Activated CD4-positive, alpha-beta memory T cell treated with anti-CD3 and anti-CD28 coated beads for 36 hours (primary cell): ENCODE results near the gene RAB26. TPM values are rescaled to one million over a fixed set of nuclear protein-coding genes. Genes with fewer than 3 reads are reported as not detected.
A peak's percentile ranks its signal among the peaks of the same experiment; 100 is the strongest.

Experiments used
- CTCF ChIA-PET: fragments of 350-600 bp; sonication (Branson Sonifier 250); formaldehyde crosslinking; loops from one replicate; lab custom pipeline; 2021; ENCODE audit warnings: antibody characterized with exemption, inconsistent platforms; lab: Charles Lee
- POLR2A ChIA-PET: fragments of 350-600 bp; sonication (Branson Sonifier 250); formaldehyde crosslinking; loops from one replicate; lab custom pipeline; 2021; ENCODE audit warnings: antibody characterized with exemption; lab: Charles Lee
- DNase-seq: peaks from one replicate; pipeline ENCODE4 v3.0.0-alpha.2; 2020
- H3K27ac Mint-ChIP-seq: one replicate; pipeline ENCODE4 v1.8.0; 2021; ENCODE audit warnings: mixed read lengths
- H3K27me3 Mint-ChIP-seq: one replicate; pipeline ENCODE4 v1.8.0; 2021; ENCODE audit warnings: mixed read lengths
- H3K36me3 Mint-ChIP-seq: one replicate; pipeline ENCODE4 v1.8.0; 2021; ENCODE audit warnings: mixed read lengths
- H3K4me1 Mint-ChIP-seq: one replicate; pipeline ENCODE4 v1.8.0; 2021; ENCODE audit warnings: low read depth, mixed read lengths
- H3K4me3 Mint-ChIP-seq: one replicate; pipeline ENCODE4 v1.8.0; 2021; ENCODE audit warnings: mild to moderate bottlenecking, mixed read lengths
- H3K9me3 Mint-ChIP-seq: one replicate; pipeline ENCODE4 v1.8.0; 2021; ENCODE audit warnings: mixed read lengths
- intact Hi-C: fragments of 100-400 bp; cut with micrococcal nuclease; formaldehyde crosslinking; loops from one replicate; pipeline ENCODE4 v1.15.1; 2023
- total RNA-seq, 2 experiments: library from RNA; stranded (reverse); gene quantifications; one replicate each; pipeline ENCODE4 v1.2.3, GENCODE V29; 2021

The RAB26 gene
- total RNA-seq, 2 experiments from 2014 or later = 0.33 TPM; not detected in 1

GRCh38 chr16:2171601-2172178 lies 23.3 kb downstream of the RAB26 start:
- no peak overlapping the region for H3K27ac Mint-ChIP-seq
- H3K36me3 Mint-ChIP-seq = peaks cover 12% of the 10 kb centered on the region
- H3K4me3 Mint-ChIP-seq = no peak overlapping the region
- no peaks in the 10 kb centered on the region for H3K27me3 Mint-ChIP-seq
- H3K4me1 Mint-ChIP-seq = no peaks in the 10 kb centered on the region
- intact Hi-C loops = no loop called here
- no peaks in the 10 kb centered on the region for H3K9me3 Mint-ChIP-seq
- DNase-seq = no peak
- CTCF ChIA-PET = no interaction called here
- POLR2A ChIA-PET = no interaction called here

GRCh38 chr16:2172688-2173335 lies 24.4 kb downstream of the RAB26 start:
- intact Hi-C loops = no loop called here
- Mint-ChIP-seq H3K27me3 (no peaks in the 10 kb centered on the region), H3K27ac (no peak overlapping the region), H3K4me3 (no peak overlapping the region), H3K4me1 (no peaks in the 10 kb centered on the region), H3K36me3 (peaks cover 15% of the 10 kb centered on the region), H3K9me3 (no peaks in the 10 kb centered on the region)
- ChIA-PET POLR2A (no interaction called here), CTCF (no interaction called here)
- no peak for DNase-seq

GRCh38 chr16:2173366-2173765 lies 24.9 kb downstream of the RAB26 start:
- peaks cover 15% of the 10 kb centered on the region for H3K36me3 Mint-ChIP-seq
- no peaks in the 10 kb centered on the region for H3K9me3 Mint-ChIP-seq
- no peaks in the 10 kb centered on the region for H3K27me3 Mint-ChIP-seq
- no peak for DNase-seq
- intact Hi-C loops = no loop called here
- no peak overlapping the region for H3K4me3 Mint-ChIP-seq
- ChIA-PET POLR2A (no interaction called here), CTCF (no interaction called here)
- H3K4me1 Mint-ChIP-seq = no peaks in the 10 kb centered on the region
- no peak overlapping the region for H3K27ac Mint-ChIP-seq

- ChIA-PET CTCF (no interaction called here), POLR2A (interaction anchor here (1.1 kb wide), 1 partner anchor 19 kb away, joined by 3 read pairs; the partner anchor contains the start of gene TRAF7)
- intact Hi-C loops = no loop called here
- DNase-seq = no peak
- Mint-ChIP-seq H3K4me1 (no peaks in the 10 kb centered on the region), H3K36me3 (peaks cover 15% of the 10 kb centered on the region), H3K9me3 (no peaks in the 10 kb centered on the region), H3K27me3 (no peaks in the 10 kb centered on the region), H3K27ac (no peak overlapping the region), H3K4me3 (no peak overlapping the region)
Observed at GRCh38 chr16:2173916-2174315, 25.5 kb downstream of the RAB26 start.

- POLR2A ChIA-PET = interaction anchor here (1.1 kb wide), 1 partner anchor 20 kb away, joined by 3 read pairs; the partner anchor contains the start of gene TRAF7
Observed at GRCh38 chr16:2174396-2175131, 26.1 kb downstream of the RAB26 start.

GRCh38 chr16:2175454-2175853 lies 27.0 kb downstream of the RAB26 start:
- Mint-ChIP-seq H3K9me3 (no peaks in the 10 kb centered on the region), H3K4me1 (no peaks in the 10 kb centered on the region), H3K27ac (no peak overlapping the region), H3K4me3 (no peak overlapping the region), H3K27me3 (no peaks in the 10 kb centered on the region), H3K36me3 (peaks cover 15% of the 10 kb centered on the region)
- ChIA-PET CTCF (no interaction called here), POLR2A (no interaction called here)
- intact Hi-C loops = no loop called here
- no peak for DNase-seq

More at GRCh38 chr16:2174396-2175131, 26.1 kb downstream of the RAB26 start:
- Mint-ChIP-seq H3K4me3 (no peak overlapping the region), H3K4me1 (no peaks in the 10 kb centered on the region), H3K27ac (no peak overlapping the region), H3K36me3 (peaks cover 15% of the 10 kb centered on the region), H3K9me3 (no peaks in the 10 kb centered on the region), H3K27me3 (no peaks in the 10 kb centered on the region)
- CTCF ChIA-PET = no interaction called here
- DNase-seq = no peak
- intact Hi-C loops = no loop called here

GRCh38 chr16:2176047-2176446 lies 27.6 kb downstream of the RAB26 start:
- Mint-ChIP-seq H3K9me3 (no peaks in the 10 kb centered on the region), H3K4me3 (no peak overlapping the region), H3K27me3 (no peaks in the 10 kb centered on the region)

GRCh38 chr16:2177101-2177500 lies 28.7 kb downstream of the RAB26 start:
- POLR2A ChIA-PET = no interaction called here
- H3K4me3 Mint-ChIP-seq = no peak overlapping the region
- no peak for DNase-seq
- no peaks in the 10 kb centered on the region for H3K27me3 Mint-ChIP-seq
- CTCF ChIA-PET = no interaction called here
- no peaks in the 10 kb centered on the region for H3K9me3 Mint-ChIP-seq
- intact Hi-C loops = no loop called here
- H3K27ac Mint-ChIP-seq = no peak overlapping the region
- peaks cover 15% of the 10 kb centered on the region for H3K36me3 Mint-ChIP-seq
- no peaks in the 10 kb centered on the region for H3K4me1 Mint-ChIP-seq

More at GRCh38 chr16:2176047-2176446, 27.6 kb downstream of the RAB26 start:
- H3K27ac Mint-ChIP-seq = no peak overlapping the region
- ChIA-PET CTCF (no interaction called here), POLR2A (no interaction called here)
- no peak for DNase-seq
- no peaks in the 10 kb centered on the region for H3K4me1 Mint-ChIP-seq
- H3K36me3 Mint-ChIP-seq = peaks cover 15% of the 10 kb centered on the region
- intact Hi-C loops = no loop called here

- ChIA-PET CTCF (no interaction called here), POLR2A (no interaction called here)
- no peaks in the 10 kb centered on the region for H3K27me3 Mint-ChIP-seq
- H3K4me1 Mint-ChIP-seq = no peaks in the 10 kb centered on the region
- H3K27ac Mint-ChIP-seq = no peak overlapping the region
- no peaks in the 10 kb centered on the region for H3K9me3 Mint-ChIP-seq
- no peak for DNase-seq
- intact Hi-C loops = no loop called here
- peaks cover 15% of the 10 kb centered on the region for H3K36me3 Mint-ChIP-seq
- H3K4me3 Mint-ChIP-seq = no peak overlapping the region
Observed at GRCh38 chr16:2177561-2177960, 29.1 kb downstream of the RAB26 start.

- ChIA-PET POLR2A (no interaction called here), CTCF (no interaction called here)
- Mint-ChIP-seq H3K36me3 (peaks cover 14% of the 10 kb centered on the region), H3K27ac (no peak overlapping the region), H3K27me3 (no peaks in the 10 kb centered on the region), H3K9me3 (no peaks in the 10 kb centered on the region), H3K4me1 (no peaks in the 10 kb centered on the region), H3K4me3 (no peak overlapping the region)
- DNase-seq = peak; percentile 52
- intact Hi-C loops = no loop called here
Observed at GRCh38 chr16:2178321-2179106, 30.1 kb downstream of the RAB26 start.

- peaks cover 10% of the 10 kb centered on the region for H3K36me3 Mint-ChIP-seq
- no peak overlapping the region for H3K4me3 Mint-ChIP-seq
- POLR2A ChIA-PET = no interaction called here
- H3K27me3 Mint-ChIP-seq = no peaks in the 10 kb centered on the region
- CTCF ChIA-PET = no interaction called here
- no peak for DNase-seq
- intact Hi-C loops = no loop called here
- no peak overlapping the region for H3K27ac Mint-ChIP-seq
- H3K9me3 Mint-ChIP-seq = no peaks in the 10 kb centered on the region
- H3K4me1 Mint-ChIP-seq = no peaks in the 10 kb centered on the region
Observed at GRCh38 chr16:2179107-2179501, 30.7 kb downstream of the RAB26 start.

- no peaks in the 10 kb centered on the region for H3K9me3 Mint-ChIP-seq
Observed at GRCh38 chr16:2179576-2179975, 31.2 kb downstream of the RAB26 start.

More at GRCh38 chr16:2179576-2179975, 31.2 kb downstream of the RAB26 start:
- Mint-ChIP-seq H3K4me1 (no peaks in the 10 kb centered on the region), H3K36me3 (peaks cover 9% of the 10 kb centered on the region), H3K27ac (no peak overlapping the region), H3K4me3 (no peak overlapping the region), H3K27me3 (no peaks in the 10 kb centered on the region)
- no peak for DNase-seq
- ChIA-PET POLR2A (no interaction called here), CTCF (no interaction called here)
- intact Hi-C loops = no loop called here
